SK-N-SH treated with all-trans-retinoic acid at 6 μM for 48 hours (cell line): ENCODE data around the gene SPC25.

Source experiments
- ATAC-seq: fragments of 200-7000 bp; cut with Tn5 transposase; 3 replicates; pipeline ENCODE4 v1.9.1; 2020; ENCODE audit warnings: mild to moderate bottlenecking, moderate library complexity
- ARNTL ChIP-seq: fragments of 450-650 bp; formaldehyde crosslinking; IDR thresholded peaks from 2 replicates; pipeline ENCODE4 v1.5.0; 2020; ENCODE audit warnings: low read depth, mild to moderate bottlenecking, moderate library complexity, borderline replicate concordance
- BACH2 ChIP-seq: fragments of 250-450 bp; sonication (Bioruptor Pico); IDR thresholded peaks from 2 replicates; pipeline ENCODE4 v1.9.0; 2021; ENCODE audit warnings: mild to moderate bottlenecking, borderline replicate concordance
- CREB5 ChIP-seq: fragments of 250-450 bp; sonication (Bioruptor Pico); IDR thresholded peaks from 2 replicates; pipeline ENCODE4 v1.5.1; 2020; ENCODE audit warnings: low read depth, mild to moderate bottlenecking, moderate library complexity
- CSDC2 ChIP-seq: fragments of 250-450 bp; sonication (Bioruptor Pico); IDR thresholded peaks from 2 replicates; pipeline ENCODE4 v1.5.0; 2020; ENCODE audit warnings: mild to moderate bottlenecking, moderate library complexity
- CSRNP3 ChIP-seq: fragments of 250-450 bp; sonication (Bioruptor Pico); IDR thresholded peaks from 2 replicates; pipeline ENCODE4 v1.5.1; 2021; ENCODE audit warnings: mild to moderate bottlenecking, moderate library complexity
- ESRRG ChIP-seq: fragments of 250-450 bp; sonication (Bioruptor Pico); IDR thresholded peaks from 2 replicates; pipeline ENCODE4 v1.6.1; 2021; ENCODE audit warnings: mild to moderate bottlenecking
- GLIS3 ChIP-seq: fragments of 250-450 bp; sonication (Bioruptor Pico); IDR thresholded peaks from 2 replicates; pipeline ENCODE4 v1.5.0; 2020; ENCODE audit warnings: mild to moderate bottlenecking, moderate library complexity
- ISL1 ChIP-seq: fragments of 250-450 bp; sonication (Bioruptor Pico); IDR thresholded peaks from 2 replicates; pipeline ENCODE4 v2.1.2; 2022; ENCODE audit warnings: mild to moderate bottlenecking, moderate library complexity
- OSR1 ChIP-seq: fragments of 250-450 bp; sonication (Bioruptor Pico); IDR thresholded peaks from 2 replicates; pipeline ENCODE4 v1.8.0; 2022; ENCODE audit warnings: moderate library complexity, mild to moderate bottlenecking, inconsistent platforms
- PATZ1 ChIP-seq: fragments of 250-450 bp; sonication (Bioruptor Pico); IDR thresholded peaks from 2 replicates; pipeline ENCODE4 v1.8.0; 2020; ENCODE audit warnings: mild to moderate bottlenecking, moderate library complexity, borderline replicate concordance
- POU6F1 ChIP-seq: fragments of 250-450 bp; sonication (Bioruptor Pico); IDR thresholded peaks from 2 replicates; pipeline ENCODE4 v1.8.0; 2021; ENCODE audit warnings: low read depth, mild to moderate bottlenecking, moderate library complexity, borderline replicate concordance
- PPARA ChIP-seq: fragments of 250-450 bp; sonication (Bioruptor Pico); IDR thresholded peaks from 2 replicates; pipeline ENCODE4 v1.5.0; 2020; ENCODE audit warnings: mild to moderate bottlenecking, borderline replicate concordance
- RARB ChIP-seq: fragments of 250-450 bp; sonication (Bioruptor Pico); IDR thresholded peaks from 2 replicates; pipeline ENCODE4 v1.8.0; 2021; ENCODE audit warnings: mild to moderate bottlenecking, moderate library complexity
- SNAI2 ChIP-seq: fragments of 250-450 bp; sonication (Bioruptor Pico); IDR thresholded peaks from 2 replicates; pipeline ENCODE4 v1.5.0; 2020; ENCODE audit warnings: mild to moderate bottlenecking, moderate library complexity
- TOX ChIP-seq: fragments of 250-450 bp; sonication (Bioruptor Pico); IDR thresholded peaks from 2 replicates; pipeline ENCODE4 v1.8.0; 2021; ENCODE audit warnings: mild to moderate bottlenecking, moderate library complexity, borderline replicate concordance
- TSHZ2 ChIP-seq: fragments of 250-450 bp; sonication (Bioruptor Pico); IDR thresholded peaks from 2 replicates; pipeline ENCODE4 v1.5.0; 2020; ENCODE audit warnings: mild to moderate bottlenecking, moderate library complexity
- ZC3H10 ChIP-seq: fragments of 250-450 bp; sonication (Bioruptor Pico); IDR thresholded peaks from 2 replicates; pipeline ENCODE4 v1.5.1; 2021; ENCODE audit warnings: mild to moderate bottlenecking, moderate library complexity
- ZFP3 ChIP-seq: fragments of 250-450 bp; sonication (Bioruptor Pico); IDR thresholded peaks from 2 replicates; pipeline ENCODE4 v1.5.0; 2020; ENCODE audit warnings: mild to moderate bottlenecking, moderate library complexity
- ZNF565 ChIP-seq: fragments of 450-650 bp; formaldehyde crosslinking; conservative IDR thresholded peaks from 2 replicates; pipeline ENCODE4 v1.5.0; 2020; ENCODE audit warnings: low read depth, mild to moderate bottlenecking, moderate library complexity
- ZNF70 ChIP-seq: fragments of 450-650 bp; formaldehyde crosslinking; IDR thresholded peaks from 2 replicates; pipeline ENCODE4 v1.5.0; 2020; ENCODE audit warnings: mild to moderate bottlenecking, moderate library complexity
- ZNF8 ChIP-seq: fragments of 450-650 bp; formaldehyde crosslinking; IDR thresholded peaks from 2 replicates; pipeline ENCODE4 v1.5.0; 2020; ENCODE audit warnings: mild to moderate bottlenecking, moderate library complexity

The SPC25 gene

GRCh38 chr2:168854651-168855050, 35.6 kb downstream of the SPC25 start:
- TF ChIP-seq ZC3H10 (CRISPR knock-in tag) (no peak), SNAI2 (CRISPR knock-in tag) (no peak), CSRNP3 (CRISPR knock-in tag) (no peak), ZNF8 (CRISPR knock-in tag) (no peak), CSDC2 (CRISPR knock-in tag) (no peak), ZNF70 (no peak), ISL1 (CRISPR knock-in tag) (no peak), GLIS3 (CRISPR knock-in tag) (no peak)
- TF ChIP-seq, all 23 proteins: peak for 0
- no peak for ATAC-seq

- ATAC-seq = no peak
- TF ChIP-seq ISL1 (CRISPR knock-in tag) (no peak), SNAI2 (CRISPR knock-in tag) (no peak), RARB (no peak), TOX (no peak), ZNF8 (CRISPR knock-in tag) (no peak), OSR1 (CRISPR knock-in tag) (no peak), GLIS3 (CRISPR knock-in tag) (no peak), ESRRG (no peak), CREB5 (no peak), ZNF70 (no peak)
Observed at GRCh38 chr2:168853471-168853870, 36.8 kb downstream of the SPC25 start.

- no peak for ATAC-seq
Observed at GRCh38 chr2:168852481-168852880, 37.7 kb downstream of the SPC25 start.

More at GRCh38 chr2:168852481-168852880, 37.7 kb downstream of the SPC25 start:
- TF ChIP-seq SNAI2 (CRISPR knock-in tag) (no peak), POU6F1 (CRISPR knock-in tag) (no peak), ZNF70 (no peak), PATZ1 (CRISPR knock-in tag) (no peak), PPARA (CRISPR knock-in tag) (no peak), CSRNP3 (CRISPR knock-in tag) (no peak), CREB5 (no peak), TSHZ2 (CRISPR knock-in tag) (no peak), GLIS3 (CRISPR knock-in tag) (no peak), BACH2 (CRISPR knock-in tag) (no peak), ESRRG (no peak), ZNF565 (no peak), ARNTL (CRISPR knock-in tag) (no peak), ZFP3 (CRISPR knock-in tag) (no peak), ISL1 (CRISPR knock-in tag) (no peak), ZNF8 (CRISPR knock-in tag) (no peak), OSR1 (CRISPR knock-in tag) (no peak)
